K562 (cell line): ENCODE results near the gene PIK3C2G. TPM values are rescaled to one million over a fixed set of nuclear protein-coding genes. Genes with fewer than 3 reads are reported as not detected.

Experiments
- ATAC-seq: fragments of 200-7000 bp; cut with Tn5 transposase; 3 replicates; pipeline ENCODE4 v1.9.1; 2020; ENCODE audit warnings: moderate library complexity
- BruUV-seq: library from RNA; stranded (reverse); fragments of 400-500 nt; replicated peaks from 2 replicates; lab custom pipeline; 2021; lab: Mats Ljungman, UMichigan
- CTCF ChIA-PET: fragments of 300-600 bp; formaldehyde crosslinking; extraction: SDS; loops from one replicate; lab custom pipeline; 2021; ENCODE audit warnings: low intra/inter-chr PET ratio; lab: Yijun Ruan, JAX
- POLR2A ChIA-PET: fragments of 300-600, 350-650 bp; sonication (Branson Sonifier 250); formaldehyde crosslinking; extraction: SDS; loops from one replicate; lab custom pipeline; 2021; ENCODE audit warnings: antibody characterized with exemption, inconsistent platforms; lab: Yijun Ruan, JAX
- DNase-seq, 4 experiments: peaks; one replicate each; pipeline versions ENCODE4 v3.0.0 to v3.0.0-alpha.2; 2011 to 2018; ENCODE audit warnings: low spot score in 3 of 4, mixed read lengths in 3 of 4; ENCODE audit errors: extremely low read depth in 1 of 4
- FAIRE-seq: peaks from 2 replicates; lab custom pipeline; 2011; peaks lifted over from hg19 to GRCh38; lab: Jason Lieb, UNC
- H2AFZ ChIP-seq: 2 replicates; pipeline ENCODE4 v1.6.0; 2011; ENCODE audit warnings: low read depth, low read length, control low read depth, inconsistent platforms
- H3K27ac ChIP-seq: fragments of 200-600 bp; 3 replicates; pipeline ENCODE4 v1.8.0; 2011; ENCODE audit warnings: low read depth, mild to moderate bottlenecking, control low read depth, inconsistent platforms, low read length, moderate library complexity, mixed read lengths; ENCODE audit errors: extremely low read depth
- H3K27me3 ChIP-seq, 2 experiments: fragments of 300-600 bp in 1 of 2; 2 replicates in 1 of 2; 3 replicates in 1 of 2; pipeline versions ENCODE4 v1.6.0 to v1.8.0; 2011; ENCODE audit warnings: inconsistent platforms in 2 of 2, low read length in 2 of 2, mild to moderate bottlenecking in 1 of 2, mixed read lengths in 1 of 2, moderate library complexity in 1 of 2; ENCODE audit not compliant: control insufficient read depth in 2 of 2, insufficient read depth in 2 of 2
- H3K36me3 ChIP-seq: fragments of 300-600 bp; 3 replicates; pipeline ENCODE4 v1.8.0; 2011; ENCODE audit warnings: mild to moderate bottlenecking, low read length, inconsistent platforms; ENCODE audit not compliant: control insufficient read depth, insufficient read depth
- H3K4me1 ChIP-seq, 2 experiments: fragments of 200-600 bp in 1 of 2; replicated peaks in 1 of 2; 2 replicates in 1 of 2; 3 replicates in 1 of 2; pipeline versions ENCODE4 v1.5.1 to v1.8.0; 2011; ENCODE audit warnings: inconsistent platforms in 2 of 2, low read length in 2 of 2, mild to moderate bottlenecking in 1 of 2, mixed read lengths in 1 of 2, moderate library complexity in 1 of 2; ENCODE audit not compliant: control insufficient read depth in 2 of 2, insufficient read depth in 2 of 2
- H3K4me2 ChIP-seq: 2 replicates; pipeline ENCODE4 v1.6.1; 2011; ENCODE audit warnings: low read length, control low read depth, inconsistent platforms, mixed read lengths; ENCODE audit not compliant: insufficient read depth
- H3K4me3 ChIP-seq: fragments of 200-600 bp; sonication (generic), shearing (Covaris generic); 2 replicates; pipeline ENCODE4 v1.5.1; 2016; ENCODE audit warnings: control low read depth, inconsistent platforms
- H3K79me2 ChIP-seq: fragments of 200-600 bp; 3 replicates; pipeline ENCODE4 v1.8.0; 2011; ENCODE audit warnings: low read length, inconsistent platforms; ENCODE audit not compliant: control insufficient read depth, insufficient read depth
- H3K9ac ChIP-seq, 2 experiments: 2 replicates each; pipeline versions ENCODE4 v1.6.0 to v1.6.1; 2011; ENCODE audit warnings: low read depth in 2 of 2, low read length in 2 of 2, control low read depth in 1 of 2, inconsistent platforms in 1 of 2, mild to moderate bottlenecking in 1 of 2, mixed read lengths in 1 of 2; ENCODE audit not compliant: insufficient read depth in 1 of 2
- H3K9me1 ChIP-seq: one replicate; pipeline ENCODE4 v1.6.0; 2011; ENCODE audit warnings: inconsistent platforms, mild to moderate bottlenecking, low read length, moderate library complexity; ENCODE audit not compliant: control insufficient read depth, insufficient read depth
- H3K9me3 ChIP-seq: replicated peaks from 2 replicates; pipeline ENCODE4 v1.5.1; 2011; ENCODE audit warnings: low read depth, low read length, inconsistent platforms; ENCODE audit not compliant: control insufficient read depth, insufficient read depth
- H4K20me1 ChIP-seq: replicated peaks from 2 replicates; pipeline ENCODE4 v1.6.1; 2011; ENCODE audit warnings: low read length, inconsistent platforms, mixed read lengths; ENCODE audit not compliant: control insufficient read depth, insufficient read depth
- L3MBTL2 ChIP-seq: fragments of 450-650 bp; IDR thresholded peaks from 2 replicates; pipeline ENCODE4 v1.6.1; 2016; ENCODE audit warnings: mild to moderate bottlenecking, moderate library complexity
- POLR3G ChIP-seq: IDR thresholded peaks from 2 replicates; pipeline ENCODE4 v1.6.1; 2011; ENCODE audit not compliant: insufficient read length, insufficient replicate concordance; ENCODE audit errors: extremely low read depth
- ZBTB7A ChIP-seq: IDR thresholded peaks from 2 replicates; pipeline ENCODE4 v1.6.1; 2011; ENCODE audit warnings: low read depth, mild to moderate bottlenecking, low read length, moderate library complexity, borderline replicate concordance; ENCODE audit not compliant: control insufficient read depth
- ZFP1 ChIP-seq: fragments of 450-650 bp; formaldehyde crosslinking; IDR thresholded peaks from 2 replicates; pipeline ENCODE4 v1.4.0; 2020; ENCODE audit warnings: mild to moderate bottlenecking, mixed read lengths
- ZNF212 ChIP-seq: fragments of 450-650 bp; formaldehyde crosslinking; IDR thresholded peaks from 2 replicates; pipeline ENCODE4 v1.4.0; 2020; ENCODE audit warnings: mild to moderate bottlenecking
- ZNF785 ChIP-seq: fragments of 250-450 bp; sonication (Bioruptor Pico); IDR thresholded peaks from 2 replicates; pipeline ENCODE4 v1.4.0; 2020; ENCODE audit warnings: mild to moderate bottlenecking
- WGBS: fragments of 100-300 bp; shearing (Covaris generic); methylation state at CpG from one replicate; pipeline ENCODE4 v1.1.6; 2016; ENCODE audit warnings: low coverage, mixed read lengths; ENCODE audit not compliant: insufficient coverage; ENCODE audit errors: missing lambda C conversion rate; 5-methylcytosine and 5-hydroxymethylcytosine counted together
- in situ Hi-C: fragments of 300-500 bp; cut with MboI; formaldehyde crosslinking; loops from 4 replicates; pipeline ENCODE4 v1.15.0; 2018; ENCODE audit warnings: inconsistent platforms, mixed read lengths
- intact Hi-C: fragments of 100-400 bp; cut with micrococcal nuclease; formaldehyde crosslinking; loops from 2 replicates; pipeline ENCODE4 v1.14.2; 2022
- polyA plus RNA-seq, 8 experiments: library from polyadenylated mRNA; depleted of rRNA in 4 of 8; stranded (reverse) in 5 of 8; unstranded in 3 of 8; fragments of >200 nt; fragmentation: Nextera tagmentation in 2 of 8; fragmentation: Illumina TruSeq in 1 of 8; extraction: Ambion mirVana in 2 of 8; extraction: Trizol in 1 of 8; gene quantifications; 2 replicates each; pipeline versions ENCODE4 v1.2.1 to v1.2.3, GENCODE V29; 2011 to 2014; ENCODE audit warnings: inconsistent platforms in 1 of 8, missing spikeins in 1 of 8
- total RNA-seq, 7 experiments: library from RNA; depleted of rRNA in 6 of 7; stranded (reverse); fragments of >200 nt in 6 of 7; fragmentation: Illumina TruSeq in 2 of 7; extraction: Trizol in 2 of 7; gene quantifications; 2 replicates each; pipeline versions ENCODE4 v1.2.1 to v1.2.3, GENCODE V29; 2011 to 2021; ENCODE audit warnings: low replicate concordance in 1 of 7
- TF ChIP-seq, protein P1 (sequence below): sonication (generic); formaldehyde crosslinking; IDR thresholded peaks from 2 replicates; pipeline ENCODE4 v1.8.1; 2023; ENCODE audit warnings: missing genetic modification reagents, mild to moderate bottlenecking, borderline replicate concordance

PIK3C2G gene
- total and polyA plus RNA-seq, 9 of the 15 experiments (the other 6 are each of a cell fraction or from before 2014, with no cell fraction given), result not detected

GRCh38 chr12:18462442-18462841 is 201.1 kb downstream of the PIK3C2G start:
- H3K27ac ChIP-seq, result no peak overlapping the region
- no peaks in the 10 kb centered on the region for H3K27me3 ChIP-seq
- H3K4me3 ChIP-seq, result no peak overlapping the region
- H3K4me2 ChIP-seq, result no peak overlapping the region
- intact Hi-C loops (no loop called here), in situ Hi-C loops (no loop called here)
- H2AFZ ChIP-seq, result no peak overlapping the region
- DNase-seq (no peak), ATAC-seq (no peak), FAIRE-seq (no peak)
- POLR2A ChIA-PET, result interaction anchor here (1.4 kb wide), 1 partner anchor 15 kb away, joined by 4 read pairs; no protein-coding TSS in a partner anchor
- H3K9me3 ChIP-seq, result no peaks in the 10 kb centered on the region
- CTCF ChIA-PET, result no interaction called here
- WGBS, result 11% methylated on average over 3 of the region's 3 CpGs
- no peak overlapping the region for H3K9ac ChIP-seq
- H3K79me2 ChIP-seq, result no peaks in the 10 kb centered on the region
- H4K20me1 ChIP-seq, result no peaks in the 10 kb centered on the region
- TF ChIP-seq ZNF212 (CRISPR knock-in tag), result no peak
- no peak for TF ChIP-seq ZBTB7A
- TF ChIP-seq ZFP1, result no peak
- no peak for TF ChIP-seq POLR3G
- TF ChIP-seq L3MBTL2, result no peak
- TF ChIP-seq ZNF785 (CRISPR knock-in tag), result no peak
- TF ChIP-seq, protein P1, sequence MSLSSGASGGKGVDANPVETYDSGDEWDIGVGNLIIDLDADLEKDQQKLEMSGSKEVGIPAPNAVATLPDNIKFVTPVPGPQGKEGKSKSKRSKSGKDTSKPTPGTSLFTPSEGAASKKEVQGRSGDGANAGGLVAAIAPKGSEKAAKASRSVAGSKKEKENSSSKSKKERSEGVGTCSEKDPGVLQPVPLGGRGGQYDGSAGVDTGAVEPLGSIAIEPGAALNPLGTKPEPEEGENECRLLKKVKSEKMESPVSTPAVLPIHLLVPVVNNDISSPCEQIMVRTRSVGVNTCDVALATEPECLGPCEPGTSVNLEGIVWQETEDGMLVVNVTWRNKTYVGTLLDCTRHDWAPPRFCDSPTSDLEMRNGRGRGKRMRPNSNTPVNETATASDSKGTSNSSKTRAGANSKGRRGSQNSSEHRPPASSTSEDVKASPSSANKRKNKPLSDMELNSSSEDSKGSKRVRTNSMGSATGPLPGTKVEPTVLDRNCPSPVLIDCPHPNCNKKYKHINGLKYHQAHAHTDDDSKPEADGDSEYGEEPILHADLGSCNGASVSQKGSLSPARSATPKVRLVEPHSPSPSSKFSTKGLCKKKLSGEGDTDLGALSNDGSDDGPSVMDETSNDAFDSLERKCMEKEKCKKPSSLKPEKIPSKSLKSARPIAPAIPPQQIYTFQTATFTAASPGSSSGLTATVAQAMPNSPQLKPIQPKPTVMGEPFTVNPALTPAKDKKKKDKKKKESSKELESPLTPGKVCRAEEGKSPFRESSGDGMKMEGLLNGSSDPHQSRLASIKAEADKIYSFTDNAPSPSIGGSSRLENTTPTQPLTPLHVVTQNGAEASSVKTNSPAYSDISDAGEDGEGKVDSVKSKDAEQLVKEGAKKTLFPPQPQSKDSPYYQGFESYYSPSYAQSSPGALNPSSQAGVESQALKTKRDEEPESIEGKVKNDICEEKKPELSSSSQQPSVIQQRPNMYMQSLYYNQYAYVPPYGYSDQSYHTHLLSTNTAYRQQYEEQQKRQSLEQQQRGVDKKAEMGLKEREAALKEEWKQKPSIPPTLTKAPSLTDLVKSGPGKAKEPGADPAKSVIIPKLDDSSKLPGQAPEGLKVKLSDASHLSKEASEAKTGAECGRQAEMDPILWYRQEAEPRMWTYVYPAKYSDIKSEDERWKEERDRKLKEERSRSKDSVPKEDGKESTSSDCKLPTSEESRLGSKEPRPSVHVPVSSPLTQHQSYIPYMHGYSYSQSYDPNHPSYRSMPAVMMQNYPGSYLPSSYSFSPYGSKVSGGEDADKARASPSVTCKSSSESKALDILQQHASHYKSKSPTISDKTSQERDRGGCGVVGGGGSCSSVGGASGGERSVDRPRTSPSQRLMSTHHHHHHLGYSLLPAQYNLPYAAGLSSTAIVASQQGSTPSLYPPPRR (CRISPR knock-in tag), result no peak
- TF ChIP-seq, all 486 proteins: peak for 0
- no TSS peak for BruUV-seq
- Histone ChIP-seq H3K36me3 (no peaks in the 10 kb centered on the region), H3K4me1 (no peaks in the 10 kb centered on the region), H3K9me1 (no peaks in the 10 kb centered on the region)
